ENCODE measurements around the gene ENKD1. TPM values are rescaled to one million over a fixed set of nuclear protein-coding genes. Genes with fewer than 3 reads are reported as not detected.

ENKD1 gene
- total RNA-seq, 1 donor from 2014 or later = 9.4 TPM

- DNase-seq (ENCODE audit: low spot score in 2 of 2) (peak in 1 of 2 donors; percentile 18), FAIRE-seq (no peak)
Observed at GRCh38 chr16:67664871-67665270, 1.7 kb downstream of the ENKD1 start.

- no peak for FAIRE-seq
Observed at GRCh38 chr16:67664258-67664657, 2.3 kb downstream of the ENKD1 start.

GRCh38 chr16:67663877-67664222 is 2.7 kb downstream of the ENKD1 start:
- peak in 1 of 2 donors; percentile 4 for DNase-seq (ENCODE audit: low spot score in 2 of 2)
- no peak for FAIRE-seq

More at GRCh38 chr16:67664258-67664657, 2.3 kb downstream of the ENKD1 start:
- DNase-seq (ENCODE audit: low spot score in 2 of 2) = peak; percentile 10 to 23

- FAIRE-seq (no peak), DNase-seq (ENCODE audit: low spot score in 2 of 2) (peak in 1 of 2 donors; percentile 21)
Observed at GRCh38 chr16:67663151-67663876, 3.2 kb downstream of the ENKD1 start.

- no peak for DNase-seq (ENCODE audit: low spot score in 2 of 2)
- no peak for FAIRE-seq
Observed at GRCh38 chr16:67662653-67663010, 3.9 kb downstream of the ENKD1 start.

- FAIRE-seq = no peak
- DNase-seq (ENCODE audit: low spot score in 2 of 2) = peak in 1 of 2 donors; percentile 29
Observed at GRCh38 chr16:67661886-67662652, 4.5 kb downstream of the ENKD1 start.

GRCh38 chr16:67661101-67661761 is 5.3 kb downstream of the ENKD1 start:
- peak in 1 of 2 donors; percentile 56 for DNase-seq (ENCODE audit: low spot score in 2 of 2)
- no peak for FAIRE-seq

- FAIRE-seq = no peak
- peak; percentile 100 for DNase-seq (ENCODE audit: low spot score in 2 of 2)
Observed at GRCh38 chr16:67660564-67661028, 6.0 kb downstream of the ENKD1 start, which contains the start of gene PARD6A. PARD6A (plus strand) TSS chr16:67660960; CDS start chr16:67661039, 79 bp downstream.

- DNase-seq (ENCODE audit: low spot score in 2 of 2) (peak; percentile 100), FAIRE-seq (no peak)
Observed at GRCh38 chr16:67659675-67660563, 6.6 kb downstream of the ENKD1 start, which contains the start of gene ACD. ACD (minus strand) TSS chr16:67660260; CDS start chr16:67660220, 40 bp downstream.

- DNase-seq (ENCODE audit: low spot score in 2 of 2) (no peak), FAIRE-seq (no peak)
Observed at GRCh38 chr16:67658849-67659674, 7.5 kb downstream of the ENKD1 start.

GRCh38 chr16:67657751-67658518 is 8.6 kb downstream of the ENKD1 start:
- DNase-seq (ENCODE audit: low spot score in 2 of 2) (no peak), FAIRE-seq (no peak)

- FAIRE-seq (no peak), DNase-seq (ENCODE audit: low spot score in 2 of 2) (no peak)
Observed at GRCh38 chr16:67657017-67657608, 9.4 kb downstream of the ENKD1 start.

GRCh38 chr16:67656344-67657016 is 10.1 kb downstream of the ENKD1 start:
- DNase-seq (ENCODE audit: low spot score in 2 of 2) = no peak
- no peak for FAIRE-seq

GRCh38 chr16:67655363-67655762 is 11.2 kb downstream of the ENKD1 start:
- no peak for DNase-seq (ENCODE audit: low spot score in 2 of 2)
- no peak for FAIRE-seq

- FAIRE-seq (no peak), DNase-seq (ENCODE audit: low spot score in 2 of 2) (no peak)
Observed at GRCh38 chr16:67654403-67654911, 12.1 kb downstream of the ENKD1 start.

GRCh38 chr16:67653789-67654402 is 12.7 kb downstream of the ENKD1 start:
- DNase-seq (ENCODE audit: low spot score in 2 of 2) (no peak), FAIRE-seq (no peak)
